GM12873 (cell line): Measurements from ENCODE around the gene SDHD.

Source experiments
- CTCF ChIP-seq: IDR thresholded peaks from 2 replicates; pipeline ENCODE4 v1.5.1; 2012; ENCODE audit warnings: low read depth, mild to moderate bottlenecking, moderate library complexity, low read length, control low read depth; ENCODE audit not compliant: insufficient read depth; ENCODE audit errors: missing control alignments

The SDHD gene

DNA sequence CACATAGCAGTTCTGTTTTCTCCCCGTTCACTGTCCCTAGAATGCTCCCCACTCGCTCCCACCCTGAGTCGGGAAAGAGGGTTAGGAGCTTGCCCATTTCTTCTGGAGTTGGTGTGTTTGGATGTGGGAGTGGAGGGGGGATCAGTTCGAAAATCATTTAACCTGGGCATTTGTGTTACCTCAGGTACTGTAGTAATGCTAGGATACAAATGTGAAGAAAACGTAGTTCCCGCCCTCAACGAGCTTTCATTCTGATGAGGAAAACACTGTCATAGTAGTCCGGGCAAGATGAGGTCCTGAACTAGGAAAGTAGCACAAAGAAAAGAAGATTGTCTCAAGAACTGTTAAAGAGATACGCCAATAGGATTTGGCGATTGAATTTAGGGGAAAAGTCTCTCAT, 539 bp downstream of the SDHD start:
- no peak for TF ChIP-seq CTCF

- no peak for TF ChIP-seq CTCF
Observed at GRCh38 chr11:112096194-112096593, 9.5 kb downstream of the SDHD start.

GRCh38 chr11:112097734-112098528, 11.3 kb downstream of the SDHD start:
- TF ChIP-seq CTCF = no peak

GRCh38 chr11:112100462-112100861, 13.8 kb downstream of the SDHD start:
- TF ChIP-seq CTCF = no peak

DNA sequence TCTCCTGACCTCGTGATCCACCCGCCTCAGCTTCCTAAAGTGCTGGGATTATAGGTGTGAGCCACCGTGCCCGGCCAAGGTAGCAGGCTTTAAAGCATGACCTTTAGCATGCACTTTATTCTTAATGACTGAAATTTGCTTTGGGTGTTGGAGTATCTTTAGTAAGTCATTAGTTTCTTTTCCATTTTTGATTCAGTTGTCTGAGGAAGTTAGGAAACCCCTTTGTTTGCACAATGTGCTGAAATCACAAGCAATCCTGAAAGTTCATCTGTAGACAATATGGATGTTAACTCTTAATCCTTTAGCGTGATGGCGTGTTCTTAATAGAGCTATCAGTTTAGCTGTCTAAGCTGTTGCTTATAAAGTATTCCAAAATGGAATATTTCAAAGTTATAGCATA, 16.8 kb downstream of the SDHD start:
- TF ChIP-seq CTCF = no peak

DNA sequence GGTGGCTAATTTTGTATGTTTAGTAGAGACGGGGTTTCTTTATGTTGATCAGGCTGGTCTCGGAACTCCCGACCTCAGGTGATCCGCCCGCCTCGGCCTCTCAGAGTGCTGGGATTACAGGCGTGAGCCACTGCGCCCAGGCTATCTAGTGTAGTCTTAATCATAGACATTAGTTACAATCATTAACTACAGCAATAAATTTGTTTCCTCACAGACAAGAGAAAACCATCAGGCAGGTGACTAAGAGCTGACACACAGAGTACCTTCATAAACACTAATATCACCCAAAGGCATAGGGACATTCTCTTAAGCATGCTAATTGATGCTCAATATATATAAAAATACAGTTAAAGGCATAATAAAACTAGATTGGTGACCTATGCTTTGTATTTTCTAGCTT, 19.4 kb downstream of the SDHD start:
- TF ChIP-seq CTCF = no peak

DNA sequence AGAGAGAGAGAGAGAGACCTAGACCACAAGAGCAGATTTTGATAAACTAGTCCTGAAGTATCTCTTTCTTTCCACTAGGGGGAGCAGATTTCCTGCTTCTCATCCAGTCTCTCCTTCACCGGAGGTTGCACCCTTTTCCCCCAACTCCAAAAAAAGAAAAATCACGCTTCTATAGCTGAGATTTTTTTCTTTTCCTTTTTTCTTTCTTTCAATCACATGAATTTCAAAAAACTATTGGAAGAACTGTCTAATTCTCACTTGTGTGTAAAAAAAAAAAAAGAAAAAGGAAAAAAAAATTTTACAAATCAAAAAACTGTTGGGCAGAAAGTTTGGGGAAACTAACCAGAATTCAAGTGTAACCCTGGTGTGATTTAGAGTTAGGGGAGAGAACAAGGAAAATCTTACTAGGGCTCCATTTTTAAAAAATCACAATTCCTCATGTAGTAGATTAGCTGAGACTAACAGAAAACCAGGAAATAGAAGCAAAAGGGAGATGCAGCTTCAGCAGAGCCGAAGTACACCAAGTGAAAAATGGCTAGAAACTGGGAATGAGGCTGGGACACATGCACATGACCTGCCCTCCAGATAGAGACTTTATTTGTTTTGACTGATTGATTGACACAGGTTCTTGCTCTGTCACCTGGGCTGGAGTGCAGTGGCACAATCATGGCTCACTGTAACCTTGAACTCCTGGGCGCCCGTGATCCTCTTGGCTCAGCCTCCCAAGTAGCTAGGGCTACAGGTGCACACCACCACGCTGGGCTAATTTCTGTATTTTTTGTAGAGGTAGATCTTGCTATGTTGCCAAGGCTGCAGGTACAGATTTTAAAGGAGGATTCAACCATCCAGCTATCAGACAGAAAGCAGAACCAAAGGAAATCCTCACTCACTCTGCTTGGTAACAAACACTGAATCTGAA, 27.1 kb downstream of the SDHD start:
- peak; percentile 77 for TF ChIP-seq CTCF
